Ovary (tissue), 9 donors: ENCODE data around the gene TNS1. TPM values are rescaled to one million over a fixed set of nuclear protein-coding genes. Genes with fewer than 3 reads are reported as not detected.

Experiments
- DNase-seq, 5 donors: peaks; one replicate each; pipeline ENCODE4 v3.0.0-alpha.2; 2019 to 2020
- H3K27ac ChIP-seq, 2 donors: fragments of 200-600 bp; one replicate each; pipeline versions ENCODE4 v1.5.1 to v1.8.0; 2019 to 2022
- H3K27me3 ChIP-seq: fragments of 200-600 bp; one replicate; pipeline ENCODE4 v1.8.0; 2022
- H3K36me3 ChIP-seq: fragments of 200-600 bp; sonication (generic); one replicate; pipeline ENCODE4 v1.5.1; 2019
- H3K4me1 ChIP-seq: one replicate; pipeline ENCODE4 v1.8.1; 2013; ENCODE audit warnings: mild to moderate bottlenecking, moderate library complexity; ENCODE audit not compliant: insufficient read depth
- H3K4me3 ChIP-seq: fragments of 200-600 bp; sonication (generic); one replicate; pipeline ENCODE4 v1.5.1; 2017
- H3K9me3 ChIP-seq, 2 donors: fragments of 200-600 bp in 1 of 2; sonication (generic) in 1 of 2; one replicate each; pipeline versions ENCODE4 v1.5.1 to v1.8.1; 2013 to 2019; ENCODE audit warnings: mild to moderate bottlenecking in 1 of 2, moderate library complexity in 1 of 2
- CTCF ChIP-seq, 3 donors: fragments of 450-650 bp in 2 of 3; fragments of 200-600 bp in 1 of 3; IDR thresholded peaks; one replicate each; pipeline versions ENCODE4 v1.5.1 to v1.8.0; 2016 to 2022; ENCODE audit warnings: antibody characterized with exemption in 3 of 3, mild to moderate bottlenecking in 1 of 3
- EP300 ChIP-seq: sonication (generic); formaldehyde crosslinking; IDR thresholded peaks from one replicate; pipeline ENCODE4 v1.6.1; 2017; ENCODE audit warnings: antibody characterized with exemption
- POLR2A ChIP-seq: fragments of 450-650 bp; IDR thresholded peaks from one replicate; pipeline ENCODE4 v1.6.1; 2017; ENCODE audit warnings: antibody characterized with exemption, mild to moderate bottlenecking, moderate library complexity
- WGBS, 3 donors: extraction: QIAGEN DNeasy Blood & Tissue Kit in 1 of 3; methylation state at CpG; one replicate each; pipeline versions ENCODE4 v1.1.5 to v1.1.7; 2013 to 2017; 5-methylcytosine and 5-hydroxymethylcytosine counted together
- intact Hi-C, 4 donors: fragments of 100-400 bp; cut with DNase I; formaldehyde crosslinking; loops; one replicate each; pipeline versions ENCODE4 v1.11.0 to v1.15.1; 2022 to 2023
- polyA plus RNA-seq, 2 donors: library from polyadenylated mRNA; stranded (reverse); fragments of 200-250 nt in 1 of 2; fragments of 350-450 nt in 1 of 2; fragmentation: Illumina TruSeq in 1 of 2; extraction: RNeasy Lipid Tissue Mini Kit (QIAGEN cat#74804) in 1 of 2; gene quantifications; one replicate each; pipeline ENCODE4 v1.2.3, GENCODE V29; 2013 to 2014
- total RNA-seq, 7 donors: library from RNA; depleted of rRNA in 2 of 7; stranded (reverse); fragments of >200 nt in 2 of 7; fragmentation: NEBNext Ultra II Directional in 3 of 7; extraction: Animal tissue kit (Norgen Biotek cat#: 25700) in 3 of 7; gene quantifications; one replicate each; pipeline versions ENCODE4 v1.1.0 to v1.2.4, GENCODE V29; 2016 to 2023
- donor health status: DM: no; HTN: no; CAD: no; lungs with moderate emphysema.
- donor health status: DM: no; HTN: no; CAD: no.
- donor health status: Bipolar disorder and iron deficiency.
- donor health status: DM: yes; HTN: yes; CAD: no.
- donor health status: DM: no; HTN: no; CAD: no.
- donor health status: DM: yes; HTN: yes; CAD: no.

Gene TNS1
- total and polyA plus RNA-seq, 9 donors = 140 to 568 (median 356) TPM

- no peaks in the 10 kb centered on the region for H3K27me3 ChIP-seq
- H3K36me3 ChIP-seq = no peaks in the 10 kb centered on the region
- peak in 4 of 5 donors; percentile 8 to 29 (median 22) for DNase-seq
- intact Hi-C loops = no loop called here
- H3K4me3 ChIP-seq = no peak overlapping the region
- H3K27ac ChIP-seq = peak overlapping the region; percentile 2 to 11
- no peaks in the 10 kb centered on the region for H3K9me3 ChIP-seq
- H3K4me1 ChIP-seq = peaks cover 44% of the 10 kb centered on the region
- no peak for TF ChIP-seq EP300
- TF ChIP-seq POLR2A = no peak
- no peak for TF ChIP-seq CTCF (IDR thresholded peaks at IDR 0.05)
- WGBS, 3 donors = 88 to 91% (median 90%) methylated on average over 19 of the region's 19 CpGs
Observed at GRCh38 chr2:217947383-217948350, 55.1 kb downstream of the TNS1 start.

DNA sequence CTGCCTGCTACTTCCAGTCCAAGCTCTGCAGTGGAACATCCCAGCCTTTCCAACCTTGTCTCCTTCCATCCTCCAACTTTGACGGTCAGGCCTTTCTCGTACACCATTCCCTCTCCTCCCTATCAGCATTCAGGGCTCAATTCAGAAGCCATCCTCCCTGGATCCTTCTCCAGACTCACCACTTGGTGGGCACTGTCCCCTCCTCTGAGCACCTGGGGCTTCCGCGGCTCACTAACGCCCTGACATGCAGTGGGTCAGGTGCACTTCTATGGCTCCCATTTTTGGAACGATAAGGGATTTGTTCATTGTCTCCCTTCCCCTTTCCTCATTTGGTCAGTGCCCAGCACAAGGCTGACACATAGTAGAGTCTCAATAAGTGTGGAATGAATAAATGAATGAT is 56.7 kb downstream of the TNS1 start:
- H3K36me3 ChIP-seq = no peaks in the 10 kb centered on the region
- H3K9me3 ChIP-seq = no peaks in the 10 kb centered on the region
- H3K4me3 ChIP-seq = no peak overlapping the region
- peak in 2 of 5 donors; percentile 9 to 13 for DNase-seq
- H3K27ac ChIP-seq = no peak overlapping the region
- TF ChIP-seq EP300 (no peak), POLR2A (no peak), CTCF (IDR thresholded peaks at IDR 0.05) (no peak)
- intact Hi-C loops = no loop called here
- H3K27me3 ChIP-seq = no peaks in the 10 kb centered on the region
- WGBS, 3 donors = 88 to 89% (median 89%) methylated on average over 6 of the region's 6 CpGs
- H3K4me1 ChIP-seq = peaks cover 35% of the 10 kb centered on the region

- intact Hi-C loops = loop anchor here in 1 of 4 donors (2.0 kb wide), 1 partner anchor 43 kb away; no protein-coding TSS in a partner anchor
- peaks cover 33% of the 10 kb centered on the region for H3K4me1 ChIP-seq
Observed at GRCh38 chr2:217945530-217945929, 57.3 kb downstream of the TNS1 start.

GRCh38 chr2:217944923-217945322 is 57.9 kb downstream of the TNS1 start:
- H3K36me3 ChIP-seq = no peaks in the 10 kb centered on the region
- TF ChIP-seq EP300 (no peak), CTCF (IDR thresholded peaks at IDR 0.05) (no peak), POLR2A (no peak)
- H3K4me1 ChIP-seq = peaks cover 30% of the 10 kb centered on the region
- H3K27ac ChIP-seq = no peak overlapping the region
- no peaks in the 10 kb centered on the region for H3K9me3 ChIP-seq
- intact Hi-C loops = loop anchor here in 2 of 4 donors (2.0 to 5.0 kb wide), 2 partner anchors 32 to 44 kb away; no protein-coding TSS in a partner anchor
- peak in 3 of 5 donors; percentile 11 to 18 (median 13) for DNase-seq
- WGBS, 3 donors = 71 to 75% (median 72%) methylated on average over 8 of the region's 8 CpGs
- no peaks in the 10 kb centered on the region for H3K27me3 ChIP-seq
- no peak overlapping the region for H3K4me3 ChIP-seq

More at GRCh38 chr2:217945530-217945929, 57.3 kb downstream of the TNS1 start:
- DNase-seq = peak in 3 of 5 donors; percentile 9 to 26 (median 10)
- Histone ChIP-seq H3K4me3 (no peak overlapping the region), H3K27me3 (no peaks in the 10 kb centered on the region), H3K36me3 (no peaks in the 10 kb centered on the region), H3K9me3 (no peaks in the 10 kb centered on the region), H3K27ac (no peak overlapping the region)
- 63 to 79% (median 71%) methylated on average over 5 of the region's 5 CpGs for WGBS, 3 donors
- TF ChIP-seq EP300 (no peak), CTCF (IDR thresholded peaks at IDR 0.05) (no peak), POLR2A (no peak)
